Mammary epithelial cell (primary cell): Measurements from ENCODE around the gene GPR50.

Experiments
- EZH2 ChIP-seq: IDR thresholded peaks from 2 replicates; pipeline ENCODE4 v1.6.1; 2012; ENCODE audit warnings: low read length, inconsistent platforms, borderline replicate concordance
- TF ChIP-seq, protein P1 (sequence below), 2 donors: IDR thresholded peaks in 1 of 2; conservative IDR thresholded peaks in 1 of 2; 2 replicates each; pipeline ENCODE4 v1.5.1; 2011 to 2012; ENCODE audit warnings: inconsistent platforms in 2 of 2, low read length in 2 of 2, mild to moderate bottlenecking in 2 of 2, control low read depth in 1 of 2, low read depth in 1 of 2; ENCODE audit not compliant: insufficient read depth in 1 of 2; ENCODE audit errors: extremely low read depth in 1 of 2

GRCh38 chrX:151167791-151168345, 8.5 kb upstream of the GPR50 start:
- TF ChIP-seq, protein P1, sequence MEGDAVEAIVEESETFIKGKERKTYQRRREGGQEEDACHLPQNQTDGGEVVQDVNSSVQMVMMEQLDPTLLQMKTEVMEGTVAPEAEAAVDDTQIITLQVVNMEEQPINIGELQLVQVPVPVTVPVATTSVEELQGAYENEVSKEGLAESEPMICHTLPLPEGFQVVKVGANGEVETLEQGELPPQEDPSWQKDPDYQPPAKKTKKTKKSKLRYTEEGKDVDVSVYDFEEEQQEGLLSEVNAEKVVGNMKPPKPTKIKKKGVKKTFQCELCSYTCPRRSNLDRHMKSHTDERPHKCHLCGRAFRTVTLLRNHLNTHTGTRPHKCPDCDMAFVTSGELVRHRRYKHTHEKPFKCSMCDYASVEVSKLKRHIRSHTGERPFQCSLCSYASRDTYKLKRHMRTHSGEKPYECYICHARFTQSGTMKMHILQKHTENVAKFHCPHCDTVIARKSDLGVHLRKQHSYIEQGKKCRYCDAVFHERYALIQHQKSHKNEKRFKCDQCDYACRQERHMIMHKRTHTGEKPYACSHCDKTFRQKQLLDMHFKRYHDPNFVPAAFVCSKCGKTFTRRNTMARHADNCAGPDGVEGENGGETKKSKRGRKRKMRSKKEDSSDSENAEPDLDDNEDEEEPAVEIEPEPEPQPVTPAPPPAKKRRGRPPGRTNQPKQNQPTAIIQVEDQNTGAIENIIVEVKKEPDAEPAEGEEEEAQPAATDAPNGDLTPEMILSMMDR (conservative IDR thresholded peaks at IDR 0.05 in 1 of 2, IDR thresholded peaks at IDR 0.05 in 1 of 2; ENCODE audit: extremely low read depth in 1 of 2, insufficient read depth in 1 of 2, low read depth in 1 of 2, low read length in 2 of 2) = no peak
- TF ChIP-seq EZH2 = no peak
